Mononuclear cell (primary cell): ENCODE results near the gene PGAP6. TPM values are rescaled to one million over a fixed set of nuclear protein-coding genes. Genes with fewer than 3 reads are reported as not detected.

Source experiments
- H3K27me3 ChIP-seq: 2 replicates; pipeline ENCODE4 v1.6.0; 2011; ENCODE audit warnings: low read length, control low read depth; ENCODE audit not compliant: insufficient read depth
- H3K4me1 ChIP-seq: 2 replicates; pipeline ENCODE4 v1.5.1; 2011; ENCODE audit warnings: mild to moderate bottlenecking, low read length, control low read depth; ENCODE audit not compliant: insufficient read depth
- H3K4me3 ChIP-seq: 2 replicates; pipeline ENCODE4 v1.5.1; 2011; ENCODE audit warnings: mild to moderate bottlenecking, low read length, moderate library complexity
- H3K9me3 ChIP-seq: 2 replicates; pipeline ENCODE4 v1.5.1; 2011; ENCODE audit warnings: low read depth, mild to moderate bottlenecking, control low read depth, low read length
- total RNA-seq: library from RNA; depleted of rRNA; stranded (reverse); fragments of >200 nt; gene quantifications from one replicate; pipeline ENCODE4 v1.2.3, GENCODE V29; 2012

Gene PGAP6
- total RNA-seq, 1 donor: 24.8 TPM

DNA sequence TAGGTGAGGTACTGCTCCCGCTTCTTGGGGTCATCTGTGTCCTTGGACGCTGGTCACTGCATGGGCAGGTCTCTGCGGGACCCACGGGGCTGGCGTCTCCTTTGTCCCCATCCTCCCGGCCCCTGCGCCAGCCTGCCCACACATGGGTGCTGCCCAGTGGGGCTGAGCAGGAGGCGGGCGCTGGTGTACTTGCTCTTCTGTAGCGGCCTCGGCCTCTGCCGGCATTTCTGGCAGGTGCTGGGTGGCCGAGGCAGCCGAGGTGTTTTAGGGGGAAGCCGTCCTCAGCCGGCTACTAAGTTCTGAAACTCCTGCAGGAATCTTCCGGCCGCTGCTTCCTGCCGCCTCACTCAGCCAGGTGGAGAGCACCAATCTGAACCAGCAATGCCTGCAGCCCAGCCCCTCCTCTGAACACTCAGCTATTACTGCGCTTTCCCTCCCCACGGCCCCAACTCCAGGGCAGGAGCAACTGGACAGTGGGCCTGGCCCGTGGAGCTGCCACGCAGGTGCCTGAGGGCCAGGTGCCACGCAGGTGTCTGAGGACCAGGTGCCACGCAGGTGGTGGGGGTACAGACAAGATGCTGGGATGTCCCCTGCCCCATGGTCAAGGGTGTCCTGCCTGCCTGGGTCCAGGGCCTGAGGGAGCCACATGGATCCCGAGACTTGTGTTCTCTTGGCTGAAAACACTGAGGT, 29.9 kb upstream of the PGAP6 start:
- Histone ChIP-seq H3K4me3 (no peak overlapping the region), H3K4me1 (no peaks in the 10 kb centered on the region), H3K9me3 (no peaks in the 10 kb centered on the region), H3K27me3 (no peaks in the 10 kb centered on the region)

DNA sequence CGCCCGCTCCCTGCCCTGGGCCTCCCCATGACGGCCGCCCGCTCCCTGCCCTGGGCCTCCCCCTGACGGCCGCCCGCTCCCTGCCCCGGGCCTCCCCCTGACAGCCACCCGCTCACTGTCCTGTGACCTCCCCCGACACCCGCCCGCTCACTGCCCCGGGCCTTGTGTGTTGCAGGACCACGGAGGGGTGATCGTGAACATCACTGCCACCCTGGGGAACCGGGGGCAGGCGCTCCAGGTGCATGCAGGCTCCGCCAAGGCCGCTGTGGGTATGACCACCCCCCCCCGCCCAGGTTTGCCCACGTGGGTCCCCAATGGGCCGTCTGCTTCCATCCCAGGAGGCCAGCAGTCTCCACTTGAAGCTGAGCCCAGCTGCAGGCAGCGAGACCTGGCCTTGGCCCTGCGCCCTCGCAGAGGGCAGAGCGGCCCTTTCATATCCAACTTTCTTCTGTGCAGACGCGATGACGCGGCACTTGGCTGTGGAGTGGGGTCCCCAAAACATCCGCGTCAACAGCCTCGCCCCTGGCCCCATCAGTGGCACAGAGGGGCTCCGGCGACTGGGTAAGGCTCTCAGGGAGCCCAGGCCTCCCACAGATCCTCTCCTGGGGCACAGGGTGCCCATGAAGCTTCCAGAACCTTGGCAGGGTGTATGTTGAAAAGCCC, 28.9 kb upstream of the PGAP6 start:
- H3K9me3 ChIP-seq: no peaks in the 10 kb centered on the region
- H3K4me1 ChIP-seq: no peaks in the 10 kb centered on the region
- no peaks in the 10 kb centered on the region for H3K27me3 ChIP-seq
- H3K4me3 ChIP-seq: no peak overlapping the region

DNA sequence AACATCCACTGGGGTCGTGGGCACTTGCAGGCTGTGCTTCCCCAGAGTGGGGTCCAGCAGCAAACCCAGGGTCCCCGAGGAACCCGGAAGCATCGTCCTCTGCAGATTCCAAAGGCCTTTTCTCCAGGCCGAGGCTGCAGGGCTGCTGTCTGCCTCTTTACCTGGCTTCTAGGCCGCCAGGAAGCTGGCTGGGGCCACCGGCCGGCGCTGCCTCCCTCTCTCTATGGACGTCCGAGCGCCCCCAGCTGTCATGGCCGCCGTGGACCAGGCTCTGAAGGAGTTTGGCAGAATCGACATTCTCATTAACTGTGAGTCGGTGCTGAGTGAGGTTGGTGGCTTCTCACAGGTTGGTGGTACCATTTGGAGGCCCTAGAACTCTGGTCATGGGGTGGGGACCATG, 25.5 kb upstream of the PGAP6 start:
- Histone ChIP-seq H3K9me3 (no peaks in the 10 kb centered on the region), H3K4me1 (peaks cover 2% of the 10 kb centered on the region), H3K27me3 (no peaks in the 10 kb centered on the region), H3K4me3 (no peak overlapping the region)

DNA sequence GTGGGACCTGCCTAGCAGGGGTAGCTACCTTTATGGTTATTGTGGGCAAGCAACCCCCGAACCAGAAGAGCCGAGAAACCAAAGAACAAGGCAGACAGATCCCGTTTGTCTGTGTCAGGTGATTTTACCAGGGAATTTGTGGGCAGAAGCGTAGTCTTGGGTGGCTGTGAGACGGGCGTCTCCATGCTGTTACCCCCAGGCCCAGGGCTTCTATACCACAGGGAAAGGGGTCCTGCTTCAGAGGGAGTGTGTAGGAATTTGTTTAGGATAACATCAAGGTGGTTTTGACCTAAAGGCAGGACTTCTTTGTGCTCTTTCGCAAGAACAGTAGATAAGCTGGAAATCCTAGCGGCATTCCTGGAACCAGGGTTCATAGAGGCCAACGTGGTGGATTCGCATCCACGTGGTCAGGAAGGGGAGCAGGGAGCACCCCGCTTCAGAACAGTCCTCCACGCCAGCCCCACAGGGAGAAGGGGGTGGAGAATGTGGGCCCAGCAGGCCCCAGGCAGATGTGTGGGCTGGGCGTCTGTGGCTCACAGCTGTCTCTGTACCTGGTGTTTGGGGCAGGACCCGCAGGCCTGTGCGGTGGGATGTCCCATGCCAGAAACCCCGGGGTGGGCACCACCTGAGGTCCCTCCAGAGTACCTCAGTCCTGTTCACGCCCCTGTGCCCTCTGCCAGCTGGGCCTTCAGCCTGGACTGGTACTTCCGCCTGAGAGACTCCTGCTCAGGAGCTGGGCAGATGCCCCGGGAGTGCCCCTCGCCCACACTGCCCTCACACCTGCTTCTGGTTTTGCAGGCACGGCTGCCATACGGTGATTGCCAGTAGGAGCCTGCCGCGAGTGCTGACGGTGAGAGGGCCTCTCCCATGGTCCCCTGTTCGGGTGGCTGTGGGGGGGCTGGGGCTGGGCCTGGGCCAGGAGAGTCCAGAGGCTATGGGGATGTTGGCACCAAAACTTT, 24.0 kb upstream of the PGAP6 start:
- H3K9me3 ChIP-seq: no peaks in the 10 kb centered on the region
- no peaks in the 10 kb centered on the region for H3K27me3 ChIP-seq
- no peak overlapping the region for H3K4me3 ChIP-seq
- H3K4me1 ChIP-seq: peaks cover 6% of the 10 kb centered on the region

DNA sequence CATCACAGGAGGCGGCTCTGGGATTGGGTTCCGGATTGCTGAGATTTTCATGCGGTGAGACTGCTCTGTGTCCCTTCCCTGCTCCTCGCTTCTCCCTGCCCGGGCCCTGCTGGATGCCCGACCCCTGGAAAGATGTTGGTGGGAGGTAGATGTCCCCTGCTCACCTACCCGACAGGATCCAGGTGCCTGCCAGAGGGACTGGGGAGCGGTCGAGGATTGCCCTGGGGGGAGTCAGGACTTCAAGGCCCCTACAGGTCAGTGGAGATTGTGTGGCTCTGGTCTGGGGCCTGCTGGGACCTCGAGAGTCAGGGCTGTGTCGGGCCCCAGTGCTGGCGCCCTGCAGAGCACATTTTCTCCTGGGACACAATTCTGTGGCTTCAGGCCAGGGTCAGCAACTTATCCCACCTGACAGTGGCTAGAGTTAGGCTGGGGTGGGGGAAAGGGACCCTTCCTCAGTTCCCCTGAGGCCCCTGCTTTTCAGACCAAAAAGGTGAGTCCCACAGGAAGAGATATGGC, 23.3 kb upstream of the PGAP6 start:
- Histone ChIP-seq H3K9me3 (no peaks in the 10 kb centered on the region), H3K27me3 (no peaks in the 10 kb centered on the region), H3K4me3 (no peak overlapping the region), H3K4me1 (peaks cover 14% of the 10 kb centered on the region)

DNA sequence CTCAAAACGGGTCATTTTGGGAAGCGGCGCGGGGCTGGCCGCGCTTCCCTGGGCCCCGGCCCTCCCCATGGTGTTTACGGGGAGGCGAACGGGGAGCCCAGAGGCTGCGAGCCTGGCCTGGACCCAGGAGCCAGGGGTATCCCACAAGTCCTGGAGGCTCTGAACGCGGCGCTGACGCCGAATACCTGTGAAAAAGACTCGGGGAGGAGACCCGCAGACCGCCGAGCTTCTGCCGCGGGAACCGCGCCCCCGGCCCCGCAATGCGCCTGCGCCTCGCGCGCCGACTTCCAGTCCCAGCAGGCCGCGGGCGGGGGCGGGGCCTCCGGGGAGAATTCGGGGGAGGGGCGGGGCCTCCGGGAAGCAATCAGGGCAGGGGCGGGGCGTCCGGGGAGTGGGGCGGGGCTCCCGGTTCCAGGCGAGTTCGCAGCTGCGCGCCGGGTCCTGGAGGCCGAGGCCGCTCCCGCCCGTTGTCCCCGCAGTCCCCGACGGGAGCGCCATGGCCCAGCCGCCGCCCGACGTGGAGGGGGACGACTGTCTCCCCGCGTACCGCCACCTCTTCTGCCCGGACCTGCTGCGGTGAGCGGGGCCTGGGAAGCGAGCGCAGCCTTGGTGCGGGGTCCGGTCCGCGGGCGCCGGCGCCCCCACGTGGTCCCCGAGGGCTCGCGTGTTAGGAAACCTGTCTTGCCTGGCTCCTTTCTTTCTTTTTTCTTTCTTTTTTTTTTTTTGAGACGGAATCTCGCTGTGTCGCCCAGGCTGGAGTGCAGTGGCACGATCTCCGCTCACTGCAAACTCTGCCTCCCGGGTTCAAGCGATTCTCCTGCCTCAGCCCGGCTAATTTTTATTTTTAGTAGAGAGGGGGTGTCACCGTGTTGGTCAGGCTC, 19.9 kb upstream of the PGAP6 start, which contains the start of gene DECR2:
DECR2 (plus strand) TSS at position 418 of the 881 bp plus-strand sequence; CDS start at position 497, 79 bp downstream.
- no peaks in the 10 kb centered on the region for H3K27me3 ChIP-seq
- H3K4me1 ChIP-seq: peaks cover 22% of the 10 kb centered on the region
- peak within 1 kb of the TSS; percentile 83 for H3K4me3 ChIP-seq
- H3K9me3 ChIP-seq: no peaks in the 10 kb centered on the region

DNA sequence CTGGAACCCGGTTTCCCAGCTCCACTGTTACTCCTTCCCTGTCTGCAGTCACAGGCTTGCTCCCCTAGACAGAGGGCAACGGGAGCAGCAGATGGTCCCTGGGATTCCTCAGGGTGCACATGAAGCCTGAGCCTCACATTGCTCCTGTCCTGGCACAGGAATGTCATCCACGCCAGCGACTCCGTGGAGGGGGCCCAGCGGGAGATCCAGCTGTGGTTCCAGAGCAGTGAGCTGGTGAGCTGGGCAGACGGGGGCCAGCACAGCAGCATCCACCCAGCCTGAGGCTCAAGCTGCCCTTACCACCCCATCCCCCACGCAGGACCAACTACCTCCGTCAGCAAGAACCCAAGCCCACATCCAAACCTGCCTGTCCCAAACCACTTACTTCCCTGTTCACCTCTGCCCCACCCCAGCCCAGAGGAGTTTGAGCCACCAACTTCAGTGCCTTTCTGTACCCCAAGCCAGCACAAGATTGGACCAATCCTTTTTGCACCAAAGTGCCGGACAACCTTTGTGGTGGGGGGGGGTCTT, 18.3 kb upstream of the PGAP6 start:
- H3K4me1 ChIP-seq: peaks cover 29% of the 10 kb centered on the region
- H3K4me3 ChIP-seq: peak overlapping the region; percentile 83
- no peaks in the 10 kb centered on the region for H3K27me3 ChIP-seq
- no peaks in the 10 kb centered on the region for H3K9me3 ChIP-seq

DNA sequence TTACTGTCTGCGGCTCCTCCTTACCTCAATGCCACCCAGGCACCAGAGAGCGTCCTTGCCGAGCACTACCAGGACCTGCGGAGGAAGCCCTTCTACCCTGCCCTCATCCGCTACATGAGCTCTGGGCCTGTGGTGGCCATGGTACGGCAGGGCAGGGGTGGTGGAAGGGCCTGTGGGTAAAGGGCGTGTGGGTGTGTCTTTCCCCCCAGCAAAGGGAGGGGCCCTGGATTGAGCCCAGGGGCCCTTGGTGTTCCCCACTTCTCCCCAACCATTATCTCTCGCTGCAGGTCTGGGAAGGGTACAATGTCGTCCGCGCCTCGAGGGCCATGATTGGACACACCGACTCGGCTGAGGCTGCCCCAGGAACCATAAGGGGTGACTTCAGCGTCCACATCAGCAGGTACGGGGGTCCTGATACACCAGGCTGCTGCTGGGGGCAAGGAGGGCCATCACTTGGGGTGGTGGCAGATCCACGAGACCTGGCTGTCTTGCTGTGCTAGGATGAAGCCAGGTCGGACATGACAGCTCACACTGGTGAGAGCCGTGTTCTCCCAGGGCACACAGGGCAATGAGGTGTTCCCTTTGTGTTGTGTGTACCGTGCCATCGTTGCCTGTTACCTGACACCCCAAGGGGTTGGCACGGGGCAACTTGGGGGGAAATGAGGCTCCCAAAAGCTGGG, 17.7 kb upstream of the PGAP6 start:
- peaks cover 29% of the 10 kb centered on the region for H3K4me1 ChIP-seq
- no peaks in the 10 kb centered on the region for H3K27me3 ChIP-seq
- H3K9me3 ChIP-seq: no peaks in the 10 kb centered on the region
- no peak overlapping the region for H3K4me3 ChIP-seq

DNA sequence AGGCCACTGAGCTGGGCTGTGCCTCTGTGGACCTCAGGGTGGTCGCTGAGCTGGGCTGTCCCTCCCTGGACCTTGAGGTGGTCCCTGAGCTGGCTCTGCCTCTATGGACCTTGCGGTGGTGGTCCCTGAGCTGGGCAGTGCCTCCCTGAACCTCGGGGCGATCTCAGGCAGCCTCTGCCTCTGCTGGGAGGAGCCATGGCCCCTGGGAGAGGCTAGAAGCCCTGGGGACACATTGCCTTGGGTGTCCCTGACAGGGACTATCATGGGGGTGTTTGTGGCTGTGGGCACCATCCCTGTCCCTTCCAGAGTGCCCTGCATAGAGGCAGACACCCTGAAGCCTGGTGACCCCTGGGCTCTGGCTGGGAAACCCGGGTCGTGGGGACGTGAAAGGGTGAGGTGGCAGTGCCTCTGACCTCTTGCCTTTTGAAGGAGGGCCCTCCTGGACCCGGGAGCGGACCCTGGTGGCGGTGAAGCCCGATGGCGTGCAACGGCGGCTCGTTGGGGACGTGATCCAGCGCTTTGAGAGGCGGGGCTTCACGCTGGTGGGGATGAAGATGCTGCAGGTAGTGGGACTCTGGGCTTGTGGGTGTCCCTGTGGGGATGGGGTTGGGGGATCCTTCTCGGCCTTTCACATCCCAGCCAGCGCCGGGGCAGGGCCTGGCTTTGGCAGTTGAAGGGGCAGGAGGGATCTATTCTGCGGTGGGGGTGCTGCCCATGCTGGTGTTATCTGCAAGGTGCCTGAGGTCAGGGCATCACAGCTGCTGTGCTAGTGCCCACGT, 17.0 kb upstream of the PGAP6 start:
- Histone ChIP-seq H3K9me3 (no peaks in the 10 kb centered on the region), H3K27me3 (no peaks in the 10 kb centered on the region), H3K4me3 (no peak overlapping the region), H3K4me1 (peaks cover 29% of the 10 kb centered on the region)

DNA sequence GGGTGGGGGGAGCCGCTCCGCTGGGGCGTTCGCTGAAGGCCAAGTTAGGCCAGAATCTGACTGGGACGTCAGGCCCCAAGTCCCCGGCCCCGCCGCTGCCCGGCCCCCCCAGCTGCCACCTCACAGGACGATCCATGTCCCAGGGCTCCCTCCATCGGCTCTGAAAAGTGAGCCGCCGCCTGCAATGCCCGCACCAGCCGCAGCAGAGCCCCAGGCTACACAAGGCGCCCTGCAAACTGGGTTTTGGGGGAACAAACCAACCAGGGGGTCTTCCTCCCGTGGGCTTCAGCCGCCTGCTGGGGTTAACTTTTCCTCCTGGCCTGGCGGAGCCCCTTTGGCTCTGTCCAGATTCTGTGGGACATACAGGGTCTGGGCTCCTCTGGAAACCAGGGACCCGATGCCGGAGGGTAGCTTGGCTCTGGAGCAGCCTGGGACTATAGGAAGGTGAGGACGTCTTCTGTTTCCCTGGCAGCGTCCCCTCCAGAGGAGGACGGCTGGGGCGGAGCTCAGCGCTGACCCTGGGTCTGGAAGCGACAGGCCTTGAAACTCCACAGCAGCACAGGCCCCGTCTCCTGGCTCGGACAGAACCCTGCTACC, 16.1 kb upstream of the PGAP6 start:
- Histone ChIP-seq H3K4me1 (peaks cover 34% of the 10 kb centered on the region), H3K27me3 (no peaks in the 10 kb centered on the region), H3K9me3 (no peaks in the 10 kb centered on the region), H3K4me3 (no peak overlapping the region)

DNA sequence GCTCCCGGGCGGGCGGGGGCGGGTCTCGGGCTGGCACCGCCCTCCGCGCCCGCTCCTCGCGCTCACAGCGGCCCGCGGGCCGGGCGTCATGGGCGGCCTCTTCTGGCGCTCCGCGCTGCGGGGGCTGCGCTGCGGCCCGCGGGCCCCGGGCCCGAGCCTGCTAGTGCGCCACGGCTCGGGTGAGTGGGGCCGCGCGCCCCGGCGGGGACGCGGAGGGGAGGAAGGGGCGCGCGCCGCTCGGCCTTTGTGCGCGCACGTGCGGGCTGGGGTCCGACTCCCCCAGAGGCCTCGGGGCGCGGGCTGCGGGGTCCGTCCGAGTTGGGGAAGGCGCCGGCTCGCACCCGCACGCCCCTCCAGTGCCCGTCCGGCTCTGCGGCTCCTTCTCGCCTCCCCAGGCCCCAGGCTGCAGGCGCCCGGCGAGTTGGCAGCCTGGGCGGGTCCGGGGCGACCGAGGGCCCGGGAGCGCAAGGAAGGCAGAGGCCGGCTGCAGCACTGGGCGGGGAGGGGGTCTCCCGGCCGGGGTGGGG, 15.4 kb upstream of the PGAP6 start, which contains the start of gene NME4:
NME4 (plus strand) TSS at position 65 of the 527 bp plus-strand sequence; CDS start at position 89, 24 bp downstream.
- Histone ChIP-seq H3K4me1 (peaks cover 38% of the 10 kb centered on the region), H3K27me3 (no peaks in the 10 kb centered on the region), H3K4me3 (peak within 1 kb of the TSS; percentile 38), H3K9me3 (no peaks in the 10 kb centered on the region)

DNA sequence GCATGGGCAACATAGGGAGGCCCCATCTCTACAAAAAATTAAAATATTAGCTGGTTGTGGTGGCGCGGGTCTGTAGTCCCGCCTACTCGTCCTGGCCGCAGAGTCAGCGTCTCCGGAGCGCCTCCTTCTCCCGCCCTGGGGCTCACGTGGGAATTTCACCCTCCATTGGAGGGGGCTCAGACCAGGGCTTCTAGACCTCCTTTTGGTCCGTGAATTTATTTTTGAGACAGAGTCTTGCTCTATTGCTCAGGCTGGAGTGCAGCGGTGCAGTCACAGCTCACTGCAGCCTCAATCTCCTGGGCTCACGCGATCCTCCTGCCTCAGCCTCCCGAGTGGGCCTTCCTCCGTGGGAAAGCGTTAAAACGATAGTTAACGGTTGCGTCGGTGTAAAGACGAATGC, 14.8 kb upstream of the PGAP6 start:
- peak overlapping the region; percentile 22 for H3K4me3 ChIP-seq
- no peaks in the 10 kb centered on the region for H3K27me3 ChIP-seq
- H3K4me1 ChIP-seq: peaks cover 36% of the 10 kb centered on the region
- no peaks in the 10 kb centered on the region for H3K9me3 ChIP-seq
